GM21381 (cell line): ENCODE data around the gene VPS16.

Experiments used
- ATAC-seq: cut with Tn5 transposase; IDR thresholded peaks from one replicate; pipeline ENCODE4 v1.9.1; 2021; ENCODE audit warnings: mild to moderate bottlenecking, moderate library complexity; ENCODE audit not compliant: unreplicated experiment

The VPS16 gene

DNA sequence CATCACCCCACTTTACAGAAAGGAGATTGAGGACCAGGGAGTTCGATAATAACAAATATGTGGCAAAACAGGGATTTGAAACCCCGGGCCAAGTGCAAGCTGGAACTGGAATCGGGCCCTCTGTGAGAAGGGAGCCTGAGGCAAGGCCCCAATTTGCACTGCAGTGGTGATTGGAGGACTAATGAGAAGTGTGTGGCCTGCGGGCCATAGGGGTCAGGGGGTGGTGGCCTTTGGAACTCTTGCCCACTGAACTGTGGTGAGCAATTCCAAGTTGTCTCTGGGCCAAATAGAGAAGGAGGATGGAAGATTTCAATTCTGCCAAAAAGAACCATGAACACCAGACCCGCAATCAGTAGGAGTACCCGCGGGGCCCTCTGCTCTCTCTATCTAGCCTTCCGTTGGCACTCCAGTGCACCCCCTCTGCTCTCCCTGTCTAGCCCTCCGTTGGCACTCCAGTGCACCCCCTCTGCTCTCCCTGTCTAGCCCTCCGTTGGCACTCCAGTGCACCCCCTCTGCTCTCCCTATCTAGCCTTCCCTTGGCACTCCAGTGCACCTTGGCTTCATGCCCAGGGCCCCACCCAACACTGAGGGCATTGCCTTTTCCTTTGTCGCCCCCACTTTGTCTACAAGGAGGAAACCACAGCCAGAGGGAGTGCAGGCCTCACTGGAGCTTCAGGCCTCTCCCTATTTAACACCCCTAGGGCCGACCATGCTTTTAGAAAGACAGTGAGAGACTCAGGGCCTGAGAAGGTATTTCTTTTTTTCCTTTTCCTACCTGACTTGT, 26.7 kb downstream of the VPS16 start:
- no peak for ATAC-seq

- ATAC-seq = no peak
These were observed 28.8 kb downstream of the VPS16 start for GRCh38 chr20:2869381-2869780.

DNA sequence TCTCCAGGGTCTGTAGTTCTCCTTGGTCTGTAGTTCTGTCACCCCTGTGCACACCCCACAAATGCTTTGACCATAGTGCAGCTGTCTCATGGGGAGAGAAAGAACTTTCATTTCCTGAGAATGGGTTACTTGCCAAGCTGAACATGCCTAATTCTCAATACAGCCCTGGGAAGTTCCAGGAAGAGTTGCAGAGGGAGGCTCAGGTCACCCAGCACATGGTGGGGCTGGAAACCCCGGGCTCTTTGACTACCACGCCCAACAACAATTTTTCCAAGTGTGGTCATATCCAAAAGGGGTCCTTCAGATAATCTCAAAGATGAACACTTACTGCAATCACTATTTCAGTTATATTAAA, 30.5 kb downstream of the VPS16 start:
- ATAC-seq = no peak

DNA sequence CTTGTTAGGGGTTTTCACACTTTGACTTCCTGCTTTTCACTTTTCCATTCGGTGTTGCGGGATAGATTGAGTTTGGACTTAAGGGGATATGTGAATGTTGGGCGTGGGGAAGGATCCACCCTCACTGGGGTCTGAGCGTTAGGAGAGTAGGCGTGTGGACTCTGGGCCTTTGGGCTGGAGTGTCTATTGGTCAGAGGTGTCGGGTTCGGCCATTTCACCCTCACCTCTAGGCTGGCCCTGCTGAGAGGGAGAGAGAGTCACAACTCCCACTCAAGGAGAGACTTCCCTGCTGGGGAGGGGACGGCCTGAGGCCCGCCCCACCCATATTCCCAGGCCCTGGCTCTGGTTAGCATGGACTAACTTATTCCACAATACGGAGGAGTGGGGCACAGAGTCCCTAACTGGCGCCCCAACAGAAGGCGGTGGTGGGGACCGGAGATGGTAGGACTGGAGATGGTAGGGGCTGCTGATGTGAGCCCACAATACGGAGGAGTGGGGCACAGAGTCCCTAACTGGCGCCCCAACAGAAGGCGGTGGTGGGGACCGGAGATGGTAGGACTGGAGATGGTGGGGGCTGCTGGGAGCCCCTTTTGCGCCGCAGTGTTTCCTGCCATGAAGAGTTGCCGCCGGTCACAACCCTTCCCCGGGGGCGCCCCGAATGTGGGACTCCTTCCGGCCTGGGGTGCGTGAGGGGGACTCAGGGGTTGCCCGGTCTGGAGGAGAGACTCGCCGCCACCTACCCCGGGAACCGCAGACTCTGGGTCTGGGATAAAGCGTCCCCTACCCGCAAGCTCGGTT, 31.3 kb downstream of the VPS16 start:
- no peak for ATAC-seq

DNA sequence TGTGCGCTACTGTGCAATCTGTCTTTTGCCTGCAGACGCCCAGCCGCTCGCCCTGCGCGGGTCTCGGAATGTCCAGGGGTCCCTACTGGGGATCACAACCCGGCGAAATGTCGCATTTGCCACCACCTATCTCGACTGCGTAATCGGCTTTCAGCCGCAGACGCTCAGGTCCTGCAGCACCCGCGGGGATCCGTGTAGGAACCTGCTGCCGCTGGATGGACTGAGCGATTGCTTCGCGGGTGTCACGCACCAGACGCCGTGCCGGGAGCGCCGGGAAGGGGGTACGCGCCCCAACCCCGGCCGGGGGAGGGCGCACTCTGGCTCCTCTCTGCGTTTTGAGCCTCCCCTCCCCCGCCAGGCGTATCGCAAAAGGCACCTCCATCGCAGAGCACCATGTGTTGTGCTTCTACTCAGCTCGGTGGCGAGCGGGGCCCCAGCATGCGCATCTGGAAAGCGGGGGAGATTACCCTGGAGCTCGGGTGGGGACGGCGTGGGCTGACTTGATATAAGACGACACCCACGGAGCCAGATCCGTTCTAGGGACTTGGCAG, 32.0 kb downstream of the VPS16 start:
- ATAC-seq = peak; percentile 19

- ATAC-seq = peak; percentile 93
These were observed 32.6 kb downstream of the VPS16 start, which contains the start of gene PTPRA for GRCh38 chr20:2873010-2873746. TSS of gene PTPRA (plus strand) at chr20:2873481. CDS start at chr20:2964278, 90,797 bp downstream.

GRCh38 chr20:2873747-2874041, 33.1 kb downstream of the VPS16 start:
- peak; percentile 36 for ATAC-seq

DNA sequence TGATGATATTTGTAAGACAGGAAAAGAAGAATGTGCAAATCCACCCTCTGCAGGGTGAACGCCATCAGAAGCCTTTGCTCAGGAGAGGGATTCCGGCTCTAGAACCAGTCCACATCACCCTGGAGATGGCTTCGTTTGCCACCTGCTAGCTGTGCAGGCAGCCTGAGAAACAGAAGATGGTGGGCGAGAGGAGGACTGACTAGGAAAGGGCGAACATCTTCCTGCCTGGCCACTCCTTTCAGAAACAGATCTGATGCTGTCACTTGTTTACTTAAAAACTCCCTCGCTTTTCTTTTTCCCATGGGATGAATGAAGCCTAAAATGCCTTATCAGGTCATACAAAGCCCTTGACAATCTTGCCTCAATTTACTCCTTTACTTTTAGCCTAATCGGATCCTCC, 33.9 kb downstream of the VPS16 start:
- ATAC-seq = no peak

DNA sequence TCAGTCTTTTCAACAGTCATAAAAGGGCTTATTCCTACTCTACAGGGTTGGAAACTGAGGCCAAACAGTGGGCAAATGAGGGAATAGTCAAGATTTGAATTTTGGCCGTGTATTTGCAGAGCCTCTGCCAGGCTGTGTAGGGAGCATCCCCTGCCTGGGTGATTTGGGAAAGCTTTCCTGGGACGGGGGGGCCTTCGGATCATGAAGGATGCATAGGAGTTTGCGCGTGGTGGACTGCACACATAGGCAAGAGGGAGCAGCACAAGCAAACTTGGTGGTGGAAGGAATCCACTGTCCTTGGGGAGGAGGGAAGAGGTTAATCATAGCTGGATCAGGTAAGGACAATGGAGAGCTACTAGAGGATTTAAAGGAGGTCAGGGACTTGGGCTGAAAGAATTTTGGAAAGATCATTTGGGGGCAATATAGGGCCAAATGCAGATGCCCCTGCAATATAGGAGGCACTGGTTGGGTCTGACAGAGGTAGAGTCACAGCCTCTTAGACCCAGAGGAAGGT, 35.2 kb downstream of the VPS16 start:
- ATAC-seq = no peak

GRCh38 chr20:2878515-2878914, 38.0 kb downstream of the VPS16 start:
- no peak for ATAC-seq

- no peak for ATAC-seq
These were observed 38.6 kb downstream of the VPS16 start for GRCh38 chr20:2879146-2879545.

- no peak for ATAC-seq
These were observed 40.1 kb downstream of the VPS16 start for GRCh38 chr20:2880650-2881049.

DNA sequence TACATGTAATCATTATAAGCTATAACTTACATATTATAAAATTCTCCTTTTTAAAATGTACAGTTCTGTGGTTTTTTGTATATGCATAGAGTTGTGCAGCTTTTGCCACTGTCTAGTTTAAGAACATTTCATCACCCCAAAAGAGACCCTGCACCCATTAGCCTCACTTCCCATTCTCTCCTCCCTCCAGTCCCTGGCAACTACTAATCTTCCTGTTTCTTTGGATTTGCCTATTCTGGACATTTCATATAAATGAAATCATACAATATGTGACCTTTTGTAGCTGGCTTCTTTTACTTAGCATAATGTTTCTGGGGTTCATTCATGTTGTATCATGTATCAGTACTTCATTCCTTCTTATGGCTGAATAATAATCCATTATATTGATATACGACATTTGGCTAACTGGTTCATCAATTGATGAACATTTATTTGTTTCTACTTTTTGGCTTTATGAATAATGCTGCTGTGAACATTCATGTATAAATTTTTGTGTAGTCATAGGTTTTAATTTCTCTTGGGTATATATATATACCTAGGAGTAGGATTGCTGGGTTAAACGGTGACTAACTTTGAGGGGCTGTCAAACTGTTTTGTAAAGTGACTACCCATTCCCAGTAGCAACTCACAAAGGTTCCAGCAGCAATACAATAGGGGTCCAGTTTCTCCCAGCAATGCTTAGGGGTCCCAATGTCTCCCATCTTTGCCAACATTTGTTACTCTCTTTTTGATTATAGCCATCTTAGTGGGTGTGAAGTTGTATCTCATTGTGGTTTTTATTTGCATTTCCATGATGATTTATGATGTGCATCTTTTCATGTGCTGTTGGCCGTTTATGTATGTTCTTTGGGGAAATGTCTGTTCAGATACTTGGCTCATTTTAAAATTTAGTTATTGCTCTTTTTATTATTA, 43.4 kb downstream of the VPS16 start:
- ATAC-seq = no peak

GRCh38 chr20:2887715-2888114, 47.2 kb downstream of the VPS16 start:
- no peak for ATAC-seq

DNA sequence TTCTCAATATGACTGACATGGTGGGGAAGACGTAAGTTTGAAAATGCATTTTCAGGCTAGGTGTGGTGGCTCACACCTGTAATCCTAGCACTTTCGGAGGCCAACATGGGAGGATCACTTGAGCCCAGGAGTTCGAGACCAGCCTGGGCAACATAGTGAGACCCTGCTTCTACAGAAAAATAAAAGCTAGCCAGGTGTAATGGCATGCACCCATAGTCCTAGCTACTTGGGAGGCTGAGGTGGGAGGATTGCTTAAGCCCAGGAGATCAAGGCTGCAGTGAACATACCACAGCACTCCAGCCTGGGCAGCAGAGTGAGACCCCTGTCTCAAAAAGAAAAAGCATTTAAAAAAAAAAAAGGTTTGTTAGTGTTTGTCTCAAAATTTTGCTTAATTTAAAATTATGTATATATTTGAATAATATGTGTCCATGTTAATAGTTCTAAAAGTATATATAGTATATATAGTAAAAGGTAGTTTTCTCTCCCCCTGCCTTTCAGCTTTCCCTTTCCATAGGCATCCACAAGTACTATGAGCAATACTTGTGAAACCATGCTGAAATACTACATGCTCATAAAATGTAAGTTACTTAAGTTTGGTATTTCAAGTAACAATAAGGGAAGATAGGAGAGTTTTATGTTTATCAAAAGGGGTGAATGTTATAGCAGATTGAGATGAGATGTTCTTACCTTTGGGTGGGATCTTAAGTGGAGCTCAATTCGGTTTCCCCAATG, 47.8 kb downstream of the VPS16 start:
- ATAC-seq = no peak

DNA sequence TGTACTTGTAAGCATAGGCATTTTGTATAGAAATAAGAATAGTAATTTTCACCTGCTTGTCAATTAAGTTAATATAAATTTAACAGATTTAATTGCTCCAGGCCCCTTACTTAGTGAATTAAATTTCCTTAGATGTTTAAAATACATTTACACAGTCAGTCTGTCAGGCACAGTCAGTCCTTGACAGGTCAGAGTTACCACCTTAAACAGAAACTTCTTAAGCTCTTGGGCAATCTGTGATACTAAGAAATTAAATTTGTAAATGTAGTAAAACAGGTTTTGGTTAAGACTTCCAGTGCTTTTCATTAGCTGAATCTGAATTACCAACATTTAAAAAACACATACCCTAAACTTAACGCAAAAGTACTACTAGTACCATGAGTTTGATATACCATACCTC, 48.7 kb downstream of the VPS16 start:
- ATAC-seq = no peak

DNA sequence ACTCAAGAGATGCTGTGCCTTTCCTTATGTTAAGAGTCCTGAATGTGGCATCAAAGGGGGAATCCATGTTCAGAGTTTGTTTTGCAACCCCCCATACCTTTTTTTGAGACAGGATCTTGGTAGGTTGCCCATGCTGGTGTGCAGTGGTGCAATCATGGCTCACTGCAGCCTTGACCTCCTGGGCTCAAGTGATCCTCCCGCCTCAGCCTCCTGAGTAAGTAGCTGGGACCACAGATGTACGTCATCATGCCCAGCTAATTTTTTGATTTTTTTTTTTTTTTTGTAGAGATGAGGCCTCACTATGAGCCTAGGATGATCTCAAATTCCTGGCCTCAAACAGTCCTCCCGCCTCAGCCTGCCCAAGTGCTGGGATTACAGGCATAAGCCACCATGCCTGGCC, 49.3 kb downstream of the VPS16 start:
- ATAC-seq = no peak

- ATAC-seq = no peak
These were observed 50.2 kb downstream of the VPS16 start for GRCh38 chr20:2890742-2891141.

- ATAC-seq = no peak
These were observed 50.8 kb downstream of the VPS16 start for GRCh38 chr20:2891343-2891742.

- no peak for ATAC-seq
These were observed 51.8 kb downstream of the VPS16 start for GRCh38 chr20:2892376-2892775.
